ENCODE measurements around the gene CAPNS1.
A peak's percentile ranks its signal among the peaks of the same experiment; 100 is the strongest.

Gene CAPNS1

DNA sequence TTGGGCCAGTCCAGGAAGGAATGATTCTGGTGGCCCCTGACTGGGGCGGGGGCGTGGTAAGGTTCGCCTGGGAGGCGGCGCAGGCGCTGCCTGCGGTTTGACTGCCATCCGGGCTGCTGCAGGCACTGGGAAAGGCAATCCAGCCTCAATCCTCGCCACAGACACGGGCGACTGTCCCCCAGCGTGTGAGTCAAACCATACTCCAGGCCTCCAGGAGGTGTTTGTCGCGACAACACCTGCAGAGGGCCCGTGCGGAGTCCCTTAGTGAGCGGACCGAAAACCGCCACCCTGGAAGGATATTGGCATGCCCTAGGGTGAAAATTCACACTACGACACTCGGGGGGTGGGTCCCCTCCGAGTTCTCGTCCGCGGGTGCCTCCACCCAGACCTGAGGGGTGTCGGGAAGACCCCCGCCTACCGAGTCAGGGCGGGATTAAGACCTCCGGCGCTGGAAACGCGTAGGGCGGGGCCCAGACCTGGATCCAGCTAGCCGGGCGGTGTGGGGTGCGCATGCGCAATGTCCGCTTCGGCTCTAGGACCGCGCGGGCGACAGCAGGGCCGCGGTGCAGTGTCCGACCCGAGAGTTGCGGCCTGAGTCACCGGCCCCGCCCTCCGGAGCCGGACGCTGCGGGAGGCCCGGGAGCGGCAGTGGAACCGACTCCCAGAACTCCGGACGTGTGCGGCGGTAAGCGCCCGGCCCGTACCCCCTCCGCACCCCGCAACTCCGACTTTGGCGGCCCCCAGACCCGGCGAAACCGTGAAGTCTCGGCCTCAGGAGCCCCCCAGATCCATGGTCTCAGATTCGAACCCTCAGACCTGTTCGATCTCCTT is at the start of gene CAPNS1:
CAPNS1 (plus strand) TSS at position 594 of the 831 bp plus-strand sequence. CDS start 946 bp downstream, outside the sequence.
- Histone ChIP-seq H3K4me3 (ENCODE audit: insufficient read depth, low read length, poor library complexity, severe bottlenecking) (peak within 1 kb of the TSS; percentile 93), H4K20me1 (ENCODE audit: low read depth, low read length) (no peaks in the 10 kb centered on the region), H3K27ac (ENCODE audit: low read depth, low read length) (peak within 1 kb of the TSS; percentile 68), H2AFZ (ENCODE audit: low read depth, low read length, severe bottlenecking) (peak within 1 kb of the TSS; percentile 87), H3K9me3 (ENCODE audit: insufficient read depth, low read length) (no peaks in the 10 kb centered on the region), H3K9ac (ENCODE audit: low read length) (peak within 1 kb of the TSS; percentile 91), H3F3A (ENCODE audit: insufficient read depth) (peaks cover 7% of the 10 kb centered on the region; the same call in 1 of the 2 replicates), H3K9me2 (replicated peaks; ENCODE audit: insufficient read depth, low read length) (no peaks in the 10 kb centered on the region), H3K27me3 (ENCODE audit: low read length) (no peaks in the 10 kb centered on the region), H3K4me2 (ENCODE audit: low read depth, low read length, poor library complexity, severe bottlenecking) (peak within 1 kb of the TSS; percentile 76), H3K36me3 (ENCODE audit: low read length) (no peaks in the 10 kb centered on the region), H3K79me2 (ENCODE audit: insufficient read depth, low read length) (peaks cover 13% of the 10 kb centered on the region; the same call in 1 of the 2 replicates)
- TF ChIP-seq, protein P1, sequence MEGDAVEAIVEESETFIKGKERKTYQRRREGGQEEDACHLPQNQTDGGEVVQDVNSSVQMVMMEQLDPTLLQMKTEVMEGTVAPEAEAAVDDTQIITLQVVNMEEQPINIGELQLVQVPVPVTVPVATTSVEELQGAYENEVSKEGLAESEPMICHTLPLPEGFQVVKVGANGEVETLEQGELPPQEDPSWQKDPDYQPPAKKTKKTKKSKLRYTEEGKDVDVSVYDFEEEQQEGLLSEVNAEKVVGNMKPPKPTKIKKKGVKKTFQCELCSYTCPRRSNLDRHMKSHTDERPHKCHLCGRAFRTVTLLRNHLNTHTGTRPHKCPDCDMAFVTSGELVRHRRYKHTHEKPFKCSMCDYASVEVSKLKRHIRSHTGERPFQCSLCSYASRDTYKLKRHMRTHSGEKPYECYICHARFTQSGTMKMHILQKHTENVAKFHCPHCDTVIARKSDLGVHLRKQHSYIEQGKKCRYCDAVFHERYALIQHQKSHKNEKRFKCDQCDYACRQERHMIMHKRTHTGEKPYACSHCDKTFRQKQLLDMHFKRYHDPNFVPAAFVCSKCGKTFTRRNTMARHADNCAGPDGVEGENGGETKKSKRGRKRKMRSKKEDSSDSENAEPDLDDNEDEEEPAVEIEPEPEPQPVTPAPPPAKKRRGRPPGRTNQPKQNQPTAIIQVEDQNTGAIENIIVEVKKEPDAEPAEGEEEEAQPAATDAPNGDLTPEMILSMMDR (IDR thresholded peaks at IDR 0.05; ENCODE audit: insufficient read depth, low read length, poor library complexity, severe bottlenecking), result no peak
- TF ChIP-seq EZH2phosphoT487 (conservative IDR thresholded peaks at IDR 0.05; ENCODE audit: low read length), result no peak

DNA sequence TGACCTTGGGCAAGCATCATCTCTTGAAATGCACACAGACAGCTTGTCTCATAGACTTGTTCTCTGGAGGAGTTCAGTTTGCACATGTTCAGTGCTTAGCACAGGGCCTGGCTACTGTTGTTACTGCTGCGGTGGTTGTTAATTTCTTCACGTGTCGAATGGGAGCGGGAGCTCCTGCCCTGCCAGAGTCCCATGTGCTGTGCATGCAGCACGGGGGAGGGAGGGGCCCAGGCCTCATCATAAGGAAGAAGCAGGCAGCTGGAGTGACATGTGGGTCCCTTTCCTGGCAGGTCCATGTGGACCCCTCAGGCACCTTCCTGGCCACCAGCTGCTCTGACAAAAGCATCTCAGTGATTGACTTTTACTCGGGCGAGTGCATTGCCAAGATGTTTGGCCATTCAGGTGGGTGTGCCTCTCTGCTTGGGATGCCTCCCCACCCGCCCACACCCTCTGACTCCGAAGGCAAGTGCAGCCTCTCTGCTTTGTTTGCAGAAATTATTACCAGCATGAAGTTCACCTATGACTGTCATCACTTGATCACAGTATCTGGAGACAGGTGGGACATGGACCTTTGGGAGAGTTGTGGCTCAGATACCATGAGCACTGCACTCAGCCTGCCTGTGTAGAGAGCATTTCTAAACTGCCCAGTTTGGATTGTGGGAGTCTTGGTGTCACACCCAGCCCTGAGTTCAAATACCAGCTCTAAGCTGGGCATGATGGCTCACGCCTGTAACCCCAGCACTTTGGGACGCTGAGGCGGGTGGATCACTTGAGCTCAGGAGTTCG is 48.8 kb upstream of the CAPNS1 start:
- Histone ChIP-seq H3K79me2 (ENCODE audit: insufficient read depth, low read length) (no peaks in the 10 kb centered on the region), H3K9me3 (ENCODE audit: insufficient read depth, low read length) (no peaks in the 10 kb centered on the region), H3K4me2 (ENCODE audit: low read depth, low read length, poor library complexity, severe bottlenecking) (no peak overlapping the region), H3K9me2 (replicated peaks; ENCODE audit: insufficient read depth, low read length) (no peaks in the 10 kb centered on the region), H3K36me3 (ENCODE audit: low read length) (peaks cover 3% of the 10 kb centered on the region; the same call in 1 of the 2 replicates), H2AFZ (ENCODE audit: low read depth, low read length, severe bottlenecking) (no peak overlapping the region), H3K9ac (ENCODE audit: low read length) (no peak overlapping the region), H3K27me3 (ENCODE audit: low read length) (no peaks in the 10 kb centered on the region), H3K4me3 (ENCODE audit: insufficient read depth, low read length, poor library complexity, severe bottlenecking) (no peak overlapping the region), H4K20me1 (ENCODE audit: low read depth, low read length) (no peaks in the 10 kb centered on the region), H3K27ac (ENCODE audit: low read depth, low read length) (no peak overlapping the region), H3F3A (ENCODE audit: insufficient read depth) (no peaks in the 10 kb centered on the region)
- TF ChIP-seq, protein P1 (IDR thresholded peaks at IDR 0.05; ENCODE audit: insufficient read depth, low read length, poor library complexity, severe bottlenecking), result no peak

- Histone ChIP-seq H3K9ac (ENCODE audit: low read length) (no peak overlapping the region), H3F3A (ENCODE audit: insufficient read depth) (no peaks in the 10 kb centered on the region), H3K36me3 (ENCODE audit: low read length) (no peaks in the 10 kb centered on the region; the same call in 1 of the 2 replicates), H4K20me1 (ENCODE audit: low read depth, low read length) (no peaks in the 10 kb centered on the region), H3K79me2 (ENCODE audit: insufficient read depth, low read length) (no peaks in the 10 kb centered on the region), H3K9me3 (ENCODE audit: insufficient read depth, low read length) (no peaks in the 10 kb centered on the region), H3K27me3 (ENCODE audit: low read length) (no peaks in the 10 kb centered on the region), H3K4me2 (ENCODE audit: low read depth, low read length, poor library complexity, severe bottlenecking) (no peak overlapping the region), H3K27ac (ENCODE audit: low read depth, low read length) (no peak overlapping the region), H2AFZ (ENCODE audit: low read depth, low read length, severe bottlenecking) (no peak overlapping the region), H3K9me2 (replicated peaks; ENCODE audit: insufficient read depth, low read length) (no peaks in the 10 kb centered on the region), H3K4me3 (ENCODE audit: insufficient read depth, low read length, poor library complexity, severe bottlenecking) (no peak overlapping the region)
- no peak for TF ChIP-seq EZH2phosphoT487 (conservative IDR thresholded peaks at IDR 0.05; ENCODE audit: low read length)
- TF ChIP-seq, protein P1 (IDR thresholded peaks at IDR 0.05; ENCODE audit: insufficient read depth, low read length, poor library complexity, severe bottlenecking), result no peak
Observed at GRCh38 chr19:36092566-36092965, 47.3 kb upstream of the CAPNS1 start.
